HEK293 (cell line): Measurements from ENCODE around the gene CLCN3.

Experiments
- ZBTB8A ChIP-seq: fragments of 450-650 bp; formaldehyde crosslinking; IDR thresholded peaks from 2 replicates; pipeline ENCODE4 v1.5.1; 2016; ENCODE audit warnings: missing biosample characterization, missing genetic modification characterization
- ZNF132 ChIP-seq: fragments of 450-650 bp; formaldehyde crosslinking; IDR thresholded peaks from 2 replicates; pipeline ENCODE4 v1.5.1; 2017; ENCODE audit warnings: missing biosample characterization, missing genetic modification characterization, borderline replicate concordance
- ZNF585B ChIP-seq: fragments of 450-650 bp; formaldehyde crosslinking; IDR thresholded peaks from 2 replicates; pipeline ENCODE4 v1.5.1; 2016; ENCODE audit warnings: missing biosample characterization, missing genetic modification characterization
- ZNF610 ChIP-seq: fragments of 450-650 bp; formaldehyde crosslinking; IDR thresholded peaks from 2 replicates; pipeline ENCODE4 v1.5.1; 2016; ENCODE audit warnings: missing biosample characterization, missing genetic modification characterization, borderline replicate concordance
- TF ChIP-seq, protein P1 (sequence below): fragments of 450-650 bp; formaldehyde crosslinking; IDR thresholded peaks from 2 replicates; pipeline ENCODE4 v1.5.1; 2016; ENCODE audit warnings: missing biosample characterization, missing genetic modification characterization, borderline replicate concordance
- TF ChIP-seq, protein P2 (sequence below): fragments of 450-650 bp; formaldehyde crosslinking; IDR thresholded peaks from 2 replicates; pipeline ENCODE4 v1.5.1; 2016; ENCODE audit warnings: missing biosample characterization, missing genetic modification characterization
- TF ChIP-seq, protein P3 (sequence below): fragments of 450-650 bp; formaldehyde crosslinking; IDR thresholded peaks from 2 replicates; pipeline ENCODE4 v1.5.1; 2016; ENCODE audit warnings: missing biosample characterization, missing genetic modification characterization

DNA sequence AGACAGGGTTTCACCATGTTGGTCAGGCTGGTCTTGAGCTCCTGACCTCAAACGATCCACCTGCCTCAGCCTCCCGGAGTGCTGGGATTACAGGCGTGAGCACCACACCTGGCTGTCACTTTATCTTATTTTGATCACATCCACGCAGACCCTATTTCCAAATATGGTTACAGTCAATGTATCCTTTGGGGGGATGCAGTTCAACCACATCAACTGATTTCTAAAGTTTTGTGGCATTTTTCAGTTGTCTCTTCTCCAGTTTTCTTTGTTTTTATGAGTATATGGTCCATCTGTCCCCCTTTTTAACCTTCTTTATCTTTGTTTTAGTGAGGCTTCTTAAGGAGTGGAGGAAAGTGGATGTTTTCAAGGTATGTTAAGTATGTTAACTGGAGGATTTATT lies 141.5 kb downstream of the CLCN3 start:
- TF ChIP-seq, protein P1, sequence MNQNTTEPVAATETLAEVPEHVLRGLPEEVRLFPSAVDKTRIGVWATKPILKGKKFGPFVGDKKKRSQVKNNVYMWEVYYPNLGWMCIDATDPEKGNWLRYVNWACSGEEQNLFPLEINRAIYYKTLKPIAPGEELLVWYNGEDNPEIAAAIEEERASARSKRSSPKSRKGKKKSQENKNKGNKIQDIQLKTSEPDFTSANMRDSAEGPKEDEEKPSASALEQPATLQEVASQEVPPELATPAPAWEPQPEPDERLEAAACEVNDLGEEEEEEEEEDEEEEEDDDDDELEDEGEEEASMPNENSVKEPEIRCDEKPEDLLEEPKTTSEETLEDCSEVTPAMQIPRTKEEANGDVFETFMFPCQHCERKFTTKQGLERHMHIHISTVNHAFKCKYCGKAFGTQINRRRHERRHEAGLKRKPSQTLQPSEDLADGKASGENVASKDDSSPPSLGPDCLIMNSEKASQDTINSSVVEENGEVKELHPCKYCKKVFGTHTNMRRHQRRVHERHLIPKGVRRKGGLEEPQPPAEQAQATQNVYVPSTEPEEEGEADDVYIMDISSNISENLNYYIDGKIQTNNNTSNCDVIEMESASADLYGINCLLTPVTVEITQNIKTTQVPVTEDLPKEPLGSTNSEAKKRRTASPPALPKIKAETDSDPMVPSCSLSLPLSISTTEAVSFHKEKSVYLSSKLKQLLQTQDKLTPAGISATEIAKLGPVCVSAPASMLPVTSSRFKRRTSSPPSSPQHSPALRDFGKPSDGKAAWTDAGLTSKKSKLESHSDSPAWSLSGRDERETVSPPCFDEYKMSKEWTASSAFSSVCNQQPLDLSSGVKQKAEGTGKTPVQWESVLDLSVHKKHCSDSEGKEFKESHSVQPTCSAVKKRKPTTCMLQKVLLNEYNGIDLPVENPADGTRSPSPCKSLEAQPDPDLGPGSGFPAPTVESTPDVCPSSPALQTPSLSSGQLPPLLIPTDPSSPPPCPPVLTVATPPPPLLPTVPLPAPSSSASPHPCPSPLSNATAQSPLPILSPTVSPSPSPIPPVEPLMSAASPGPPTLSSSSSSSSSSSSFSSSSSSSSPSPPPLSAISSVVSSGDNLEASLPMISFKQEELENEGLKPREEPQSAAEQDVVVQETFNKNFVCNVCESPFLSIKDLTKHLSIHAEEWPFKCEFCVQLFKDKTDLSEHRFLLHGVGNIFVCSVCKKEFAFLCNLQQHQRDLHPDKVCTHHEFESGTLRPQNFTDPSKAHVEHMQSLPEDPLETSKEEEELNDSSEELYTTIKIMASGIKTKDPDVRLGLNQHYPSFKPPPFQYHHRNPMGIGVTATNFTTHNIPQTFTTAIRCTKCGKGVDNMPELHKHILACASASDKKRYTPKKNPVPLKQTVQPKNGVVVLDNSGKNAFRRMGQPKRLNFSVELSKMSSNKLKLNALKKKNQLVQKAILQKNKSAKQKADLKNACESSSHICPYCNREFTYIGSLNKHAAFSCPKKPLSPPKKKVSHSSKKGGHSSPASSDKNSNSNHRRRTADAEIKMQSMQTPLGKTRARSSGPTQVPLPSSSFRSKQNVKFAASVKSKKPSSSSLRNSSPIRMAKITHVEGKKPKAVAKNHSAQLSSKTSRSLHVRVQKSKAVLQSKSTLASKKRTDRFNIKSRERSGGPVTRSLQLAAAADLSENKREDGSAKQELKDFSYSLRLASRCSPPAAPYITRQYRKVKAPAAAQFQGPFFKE (tag by site-specific recombination) = no peak
- TF ChIP-seq ZNF132 (tag by site-specific recombination) (no peak), ZNF610 (tag by site-specific recombination) (no peak), ZBTB8A (no peak), ZNF585B (no peak)
- TF ChIP-seq, protein P2, sequence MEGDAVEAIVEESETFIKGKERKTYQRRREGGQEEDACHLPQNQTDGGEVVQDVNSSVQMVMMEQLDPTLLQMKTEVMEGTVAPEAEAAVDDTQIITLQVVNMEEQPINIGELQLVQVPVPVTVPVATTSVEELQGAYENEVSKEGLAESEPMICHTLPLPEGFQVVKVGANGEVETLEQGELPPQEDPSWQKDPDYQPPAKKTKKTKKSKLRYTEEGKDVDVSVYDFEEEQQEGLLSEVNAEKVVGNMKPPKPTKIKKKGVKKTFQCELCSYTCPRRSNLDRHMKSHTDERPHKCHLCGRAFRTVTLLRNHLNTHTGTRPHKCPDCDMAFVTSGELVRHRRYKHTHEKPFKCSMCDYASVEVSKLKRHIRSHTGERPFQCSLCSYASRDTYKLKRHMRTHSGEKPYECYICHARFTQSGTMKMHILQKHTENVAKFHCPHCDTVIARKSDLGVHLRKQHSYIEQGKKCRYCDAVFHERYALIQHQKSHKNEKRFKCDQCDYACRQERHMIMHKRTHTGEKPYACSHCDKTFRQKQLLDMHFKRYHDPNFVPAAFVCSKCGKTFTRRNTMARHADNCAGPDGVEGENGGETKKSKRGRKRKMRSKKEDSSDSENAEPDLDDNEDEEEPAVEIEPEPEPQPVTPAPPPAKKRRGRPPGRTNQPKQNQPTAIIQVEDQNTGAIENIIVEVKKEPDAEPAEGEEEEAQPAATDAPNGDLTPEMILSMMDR (tag by site-specific recombination) = no peak
- TF ChIP-seq, protein P3, sequence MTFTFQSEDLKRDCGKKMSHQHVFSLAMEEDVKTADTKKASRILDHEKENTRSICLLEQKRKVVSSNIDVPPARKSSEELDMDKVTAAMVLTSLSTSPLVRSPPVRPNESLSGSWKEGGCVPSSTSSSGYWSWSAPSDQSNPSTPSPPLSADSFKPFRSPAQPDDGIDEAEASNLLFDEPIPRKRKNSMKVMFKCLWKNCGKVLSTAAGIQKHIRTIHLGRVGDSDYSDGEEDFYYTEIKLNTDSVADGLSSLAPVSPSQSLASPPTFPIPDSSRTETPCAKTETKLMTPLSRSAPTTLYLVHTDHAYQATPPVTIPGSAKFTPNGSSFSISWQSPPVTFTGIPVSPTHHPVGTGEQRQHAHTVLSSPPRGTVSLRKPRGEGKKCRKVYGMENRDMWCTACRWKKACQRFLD (tag by site-specific recombination) = no peak
